Measurements from ENCODE around the gene EGFL7.

The EGFL7 gene

GRCh38 chr9:136676920-136677686 lies 14.4 kb downstream of the EGFL7 start:
- TF ChIP-seq ZNF223 (tag by site-specific recombination; IDR thresholded peaks at IDR 0.05): no peak
- TF ChIP-seq KLF8 (tag by site-specific recombination; IDR thresholded peaks at IDR 0.05): peak; percentile 7; the same call in 1 of the 2 replicates
- no peak for TF ChIP-seq KLF16 (tag by site-specific recombination; IDR thresholded peaks at IDR 0.05)
- TF ChIP-seq YY1 (tag by site-specific recombination; IDR thresholded peaks at IDR 0.05): no peak
- TF ChIP-seq ZSCAN30 (tag by site-specific recombination; IDR thresholded peaks at IDR 0.05): no peak
- POLR2A ChIA-PET: interaction anchor here (1.4 to 5.1 kb wide), 3 partner anchors 10 to 50 kb away, joined by 4 to 19 read pairs (median 10); partner anchors contain the start of gene AGPAT2
- Histone ChIP-seq H3K4me1 (ENCODE audit: control insufficient read depth, insufficient read depth, low read length) (no peaks in the 10 kb centered on the region), H3K4me3 (ENCODE audit: low read depth, low read length) (no peak overlapping the region), H3K27ac (ENCODE audit: extremely low read depth, low read depth, low read length) (no peak overlapping the region), H3K9me3 (ENCODE audit: control insufficient read depth, insufficient read depth, low read depth, low read length) (no peaks in the 10 kb centered on the region), H3K36me3 (ENCODE audit: control insufficient read depth in 2 of 2, insufficient read depth in 1 of 2, low read length in 2 of 2) (peaks cover 0 to 26% of the 10 kb centered on the region in 2 experiments; a peak in 1 of 3 replicates)
- CTCF ChIA-PET: interaction anchor here (0.7 to 2.3 kb wide), 3 partner anchors 9 to 45 kb away, joined by 3 to 10 read pairs (median 4); partner anchors contain the start of gene AGPAT2

DNA sequence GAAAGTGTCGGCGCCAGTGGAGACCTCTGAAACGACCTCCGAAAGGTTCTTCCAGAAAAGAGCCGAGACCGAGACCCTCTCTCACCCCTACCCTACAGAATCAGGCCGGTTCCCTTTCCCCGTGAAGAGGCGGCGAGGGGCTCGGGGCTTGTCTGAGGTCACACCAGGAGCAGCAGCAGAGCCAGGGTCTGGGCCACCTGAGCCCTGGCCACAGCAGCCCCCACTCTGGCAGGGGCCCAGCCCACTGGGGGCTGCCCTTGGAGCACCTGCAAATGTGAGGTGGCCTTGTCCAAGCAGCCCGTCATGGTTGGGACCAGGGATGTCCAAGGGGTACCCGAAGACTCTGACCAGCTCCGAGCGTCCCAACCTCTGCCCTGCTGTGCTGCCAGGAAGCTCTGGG lies 15.3 kb downstream of the EGFL7 start:
- POLR2A ChIA-PET: interaction anchor here (5.1 kb wide), 1 partner anchor 9 kb away, joined by 19 read pairs; the partner anchor contains the start of gene AGPAT2
- TF ChIP-seq ZBTB20 (tag by site-specific recombination; IDR thresholded peaks at IDR 0.05): no peak
- no peak for TF ChIP-seq ZBTB48 (tag by site-specific recombination; IDR thresholded peaks at IDR 0.05)
- no peak for TF ChIP-seq KLF8 (tag by site-specific recombination; IDR thresholded peaks at IDR 0.05)
- TF ChIP-seq, protein P1, sequence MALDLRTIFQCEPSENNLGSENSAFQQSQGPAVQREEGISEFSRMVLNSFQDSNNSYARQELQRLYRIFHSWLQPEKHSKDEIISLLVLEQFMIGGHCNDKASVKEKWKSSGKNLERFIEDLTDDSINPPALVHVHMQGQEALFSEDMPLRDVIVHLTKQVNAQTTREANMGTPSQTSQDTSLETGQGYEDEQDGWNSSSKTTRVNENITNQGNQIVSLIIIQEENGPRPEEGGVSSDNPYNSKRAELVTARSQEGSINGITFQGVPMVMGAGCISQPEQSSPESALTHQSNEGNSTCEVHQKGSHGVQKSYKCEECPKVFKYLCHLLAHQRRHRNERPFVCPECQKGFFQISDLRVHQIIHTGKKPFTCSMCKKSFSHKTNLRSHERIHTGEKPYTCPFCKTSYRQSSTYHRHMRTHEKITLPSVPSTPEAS (tag by site-specific recombination; IDR thresholded peaks at IDR 0.05): no peak
- TF ChIP-seq ZNF157 (tag by site-specific recombination; IDR thresholded peaks at IDR 0.05): no peak
- TF ChIP-seq ZNF335 (tag by site-specific recombination; conservative IDR thresholded peaks at IDR 0.05): no peak
- no peak for TF ChIP-seq ZNF677 (tag by site-specific recombination; IDR thresholded peaks at IDR 0.05)
- TF ChIP-seq, protein P2, sequence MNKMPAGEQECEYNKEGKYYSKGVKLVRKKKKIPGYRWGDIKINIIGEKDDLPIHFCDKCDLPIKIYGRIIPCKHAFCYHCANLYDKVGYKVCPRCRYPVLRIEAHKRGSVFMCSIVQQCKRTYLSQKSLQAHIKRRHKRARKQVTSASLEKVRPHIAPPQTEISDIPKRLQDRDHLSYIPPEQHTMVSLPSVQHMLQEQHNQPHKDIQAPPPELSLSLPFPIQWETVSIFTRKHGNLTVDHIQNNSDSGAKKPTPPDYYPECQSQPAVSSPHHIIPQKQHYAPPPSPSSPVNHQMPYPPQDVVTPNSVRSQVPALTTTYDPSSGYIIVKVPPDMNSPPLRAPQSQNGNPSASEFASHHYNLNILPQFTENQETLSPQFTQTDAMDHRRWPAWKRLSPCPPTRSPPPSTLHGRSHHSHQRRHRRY (tag by site-specific recombination; IDR thresholded peaks at IDR 0.05): no peak
- TF ChIP-seq ZNF558 (tag by site-specific recombination; IDR thresholded peaks at IDR 0.05): no peak
- no peak for TF ChIP-seq KLF10 (tag by site-specific recombination; IDR thresholded peaks at IDR 0.05)
- TF ChIP-seq ZNF433 (tag by site-specific recombination; IDR thresholded peaks at IDR 0.05; ENCODE audit: low read depth): no peak
- no peak for TF ChIP-seq ZNF155 (tag by site-specific recombination; IDR thresholded peaks at IDR 0.05)
- TF ChIP-seq MZF1 (tag by site-specific recombination; IDR thresholded peaks at IDR 0.05; ENCODE audit: borderline replicate concordance): no peak
- no peak for TF ChIP-seq AEBP2 (tag by site-specific recombination; IDR thresholded peaks at IDR 0.05; ENCODE audit: borderline replicate concordance)
- TF ChIP-seq SP2 (tag by site-specific recombination; IDR thresholded peaks at IDR 0.05): no peak
- TF ChIP-seq, protein P3, sequence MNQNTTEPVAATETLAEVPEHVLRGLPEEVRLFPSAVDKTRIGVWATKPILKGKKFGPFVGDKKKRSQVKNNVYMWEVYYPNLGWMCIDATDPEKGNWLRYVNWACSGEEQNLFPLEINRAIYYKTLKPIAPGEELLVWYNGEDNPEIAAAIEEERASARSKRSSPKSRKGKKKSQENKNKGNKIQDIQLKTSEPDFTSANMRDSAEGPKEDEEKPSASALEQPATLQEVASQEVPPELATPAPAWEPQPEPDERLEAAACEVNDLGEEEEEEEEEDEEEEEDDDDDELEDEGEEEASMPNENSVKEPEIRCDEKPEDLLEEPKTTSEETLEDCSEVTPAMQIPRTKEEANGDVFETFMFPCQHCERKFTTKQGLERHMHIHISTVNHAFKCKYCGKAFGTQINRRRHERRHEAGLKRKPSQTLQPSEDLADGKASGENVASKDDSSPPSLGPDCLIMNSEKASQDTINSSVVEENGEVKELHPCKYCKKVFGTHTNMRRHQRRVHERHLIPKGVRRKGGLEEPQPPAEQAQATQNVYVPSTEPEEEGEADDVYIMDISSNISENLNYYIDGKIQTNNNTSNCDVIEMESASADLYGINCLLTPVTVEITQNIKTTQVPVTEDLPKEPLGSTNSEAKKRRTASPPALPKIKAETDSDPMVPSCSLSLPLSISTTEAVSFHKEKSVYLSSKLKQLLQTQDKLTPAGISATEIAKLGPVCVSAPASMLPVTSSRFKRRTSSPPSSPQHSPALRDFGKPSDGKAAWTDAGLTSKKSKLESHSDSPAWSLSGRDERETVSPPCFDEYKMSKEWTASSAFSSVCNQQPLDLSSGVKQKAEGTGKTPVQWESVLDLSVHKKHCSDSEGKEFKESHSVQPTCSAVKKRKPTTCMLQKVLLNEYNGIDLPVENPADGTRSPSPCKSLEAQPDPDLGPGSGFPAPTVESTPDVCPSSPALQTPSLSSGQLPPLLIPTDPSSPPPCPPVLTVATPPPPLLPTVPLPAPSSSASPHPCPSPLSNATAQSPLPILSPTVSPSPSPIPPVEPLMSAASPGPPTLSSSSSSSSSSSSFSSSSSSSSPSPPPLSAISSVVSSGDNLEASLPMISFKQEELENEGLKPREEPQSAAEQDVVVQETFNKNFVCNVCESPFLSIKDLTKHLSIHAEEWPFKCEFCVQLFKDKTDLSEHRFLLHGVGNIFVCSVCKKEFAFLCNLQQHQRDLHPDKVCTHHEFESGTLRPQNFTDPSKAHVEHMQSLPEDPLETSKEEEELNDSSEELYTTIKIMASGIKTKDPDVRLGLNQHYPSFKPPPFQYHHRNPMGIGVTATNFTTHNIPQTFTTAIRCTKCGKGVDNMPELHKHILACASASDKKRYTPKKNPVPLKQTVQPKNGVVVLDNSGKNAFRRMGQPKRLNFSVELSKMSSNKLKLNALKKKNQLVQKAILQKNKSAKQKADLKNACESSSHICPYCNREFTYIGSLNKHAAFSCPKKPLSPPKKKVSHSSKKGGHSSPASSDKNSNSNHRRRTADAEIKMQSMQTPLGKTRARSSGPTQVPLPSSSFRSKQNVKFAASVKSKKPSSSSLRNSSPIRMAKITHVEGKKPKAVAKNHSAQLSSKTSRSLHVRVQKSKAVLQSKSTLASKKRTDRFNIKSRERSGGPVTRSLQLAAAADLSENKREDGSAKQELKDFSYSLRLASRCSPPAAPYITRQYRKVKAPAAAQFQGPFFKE (tag by site-specific recombination; IDR thresholded peaks at IDR 0.05; ENCODE audit: borderline replicate concordance): no peak
- TF ChIP-seq ZFP69B (tag by site-specific recombination; IDR thresholded peaks at IDR 0.05): no peak
- H3K27ac ChIP-seq (ENCODE audit: extremely low read depth, low read depth, low read length): no peak overlapping the region
- no peaks in the 10 kb centered on the region for H3K4me1 ChIP-seq (ENCODE audit: control insufficient read depth, insufficient read depth, low read length)
- no peak overlapping the region for H3K4me3 ChIP-seq (ENCODE audit: low read depth, low read length)
- H3K36me3 ChIP-seq (ENCODE audit: control insufficient read depth in 2 of 2, insufficient read depth in 1 of 2, low read length in 2 of 2): peaks cover 0 to 26% of the 10 kb centered on the region in 2 experiments; a peak in 1 of 3 replicates
- CTCF ChIA-PET: interaction anchor here (0.6 kb wide), 1 partner anchor 53 kb away, joined by 3 read pairs; no protein-coding TSS in a partner anchor
- no peaks in the 10 kb centered on the region for H3K9me3 ChIP-seq (ENCODE audit: control insufficient read depth, insufficient read depth, low read depth, low read length)

Measured in HEK293 (cell line).